ENCODE measurements around the gene SLC43A2. TPM values are rescaled to one million over a fixed set of nuclear protein-coding genes. Genes with fewer than 3 reads are reported as not detected.

The SLC43A2 gene
- total RNA-seq, 1 experiment from 2014 or later: 12.6 TPM

Other genes with a start within 250 kb of the SLC43A2 start
- gene YWHAE, start 228.6 kb downstream of the SLC43A2 start, total RNA-seq (2021; ENCODE audit: unreplicated experiment): 735 TPM
- 55.5 TPM for gene CRK, start 172.6 kb downstream of the SLC43A2 start, total RNA-seq (2021; ENCODE audit: unreplicated experiment)
- gene MYO1C, start 136.1 kb downstream of the SLC43A2 start, total RNA-seq (2021; ENCODE audit: unreplicated experiment): 227 TPM
- gene INPP5K, start 112.2 kb downstream of the SLC43A2 start, total RNA-seq (2021; ENCODE audit: unreplicated experiment): 25.6 TPM
- 71.2 TPM for gene PITPNA, start 66.0 kb downstream of the SLC43A2 start, total RNA-seq (2021; ENCODE audit: unreplicated experiment)
- 2.2 TPM for gene SCARF1, start 16.9 kb upstream of the SLC43A2 start, total RNA-seq (2021; ENCODE audit: unreplicated experiment)
- gene RILP, start 21.0 kb upstream of the SLC43A2 start, total RNA-seq (2021; ENCODE audit: unreplicated experiment): 11.6 TPM
- gene PRPF8, start 56.0 kb upstream of the SLC43A2 start, total RNA-seq (2021; ENCODE audit: unreplicated experiment): 386 TPM
- 1.8 TPM for gene TLCD2, start 81.5 kb upstream of the SLC43A2 start, total RNA-seq (2021; ENCODE audit: unreplicated experiment)
- gene WDR81, start 95.9 kb upstream of the SLC43A2 start, total RNA-seq (2021; ENCODE audit: unreplicated experiment): 17.3 TPM
- 2.5 TPM for gene SERPINF2, start 114.0 kb upstream of the SLC43A2 start, total RNA-seq (2021; ENCODE audit: unreplicated experiment)
- 2.7 TPM for gene SERPINF1, start 133.2 kb upstream of the SLC43A2 start, total RNA-seq (2021; ENCODE audit: unreplicated experiment)
- 16.9 TPM for gene SMYD4, start 201.1 kb upstream of the SLC43A2 start, total RNA-seq (2021; ENCODE audit: unreplicated experiment)
- 198 TPM for gene RPA1, start 201.2 kb upstream of the SLC43A2 start, total RNA-seq (2021; ENCODE audit: unreplicated experiment)